Fibroblast of mammary gland (primary cell): Measurements from ENCODE around the gene PAH.
A peak's percentile ranks its signal among the peaks of the same experiment; 100 is the strongest.

ENCODE experiments used
- DNase-seq: peaks from one replicate; pipeline ENCODE4 v3.0.0-alpha.2; 2010; ENCODE audit warnings: low read depth
- H3K4me3 ChIP-seq: 2 replicates; pipeline ENCODE4 v1.5.1; 2011; ENCODE audit warnings: low read depth, mild to moderate bottlenecking, low read length, moderate library complexity; ENCODE audit not compliant: control insufficient read depth
- TF ChIP-seq, protein P1 (sequence below): conservative IDR thresholded peaks from 2 replicates; pipeline ENCODE4 v1.5.1; 2011; ENCODE audit warnings: low read depth, low read length, inconsistent platforms; ENCODE audit not compliant: control insufficient read depth, insufficient read depth

The PAH gene

DNA sequence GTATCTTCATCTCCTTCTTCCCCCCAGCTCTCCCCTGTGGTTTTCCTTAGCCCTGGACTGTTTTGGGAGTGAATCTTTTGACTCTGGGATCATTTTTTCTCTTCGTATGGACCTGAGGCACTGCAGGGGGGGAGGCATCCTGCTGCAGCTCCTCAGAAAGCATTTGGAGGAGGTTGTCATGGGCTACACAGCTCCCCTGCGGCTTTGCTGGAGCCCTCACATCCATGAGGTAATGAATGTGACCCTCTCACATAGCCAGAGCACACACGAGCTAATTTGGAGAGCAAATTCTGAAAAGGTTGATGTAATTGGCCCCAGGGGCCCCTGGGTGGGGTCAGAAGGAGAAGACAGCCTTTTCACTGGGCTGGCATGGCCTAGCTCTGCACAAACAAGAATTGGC, 110.9 kb downstream of the PAH start:
- H3K4me3 ChIP-seq = no peak overlapping the region
- no peak for DNase-seq
- TF ChIP-seq, protein P1, sequence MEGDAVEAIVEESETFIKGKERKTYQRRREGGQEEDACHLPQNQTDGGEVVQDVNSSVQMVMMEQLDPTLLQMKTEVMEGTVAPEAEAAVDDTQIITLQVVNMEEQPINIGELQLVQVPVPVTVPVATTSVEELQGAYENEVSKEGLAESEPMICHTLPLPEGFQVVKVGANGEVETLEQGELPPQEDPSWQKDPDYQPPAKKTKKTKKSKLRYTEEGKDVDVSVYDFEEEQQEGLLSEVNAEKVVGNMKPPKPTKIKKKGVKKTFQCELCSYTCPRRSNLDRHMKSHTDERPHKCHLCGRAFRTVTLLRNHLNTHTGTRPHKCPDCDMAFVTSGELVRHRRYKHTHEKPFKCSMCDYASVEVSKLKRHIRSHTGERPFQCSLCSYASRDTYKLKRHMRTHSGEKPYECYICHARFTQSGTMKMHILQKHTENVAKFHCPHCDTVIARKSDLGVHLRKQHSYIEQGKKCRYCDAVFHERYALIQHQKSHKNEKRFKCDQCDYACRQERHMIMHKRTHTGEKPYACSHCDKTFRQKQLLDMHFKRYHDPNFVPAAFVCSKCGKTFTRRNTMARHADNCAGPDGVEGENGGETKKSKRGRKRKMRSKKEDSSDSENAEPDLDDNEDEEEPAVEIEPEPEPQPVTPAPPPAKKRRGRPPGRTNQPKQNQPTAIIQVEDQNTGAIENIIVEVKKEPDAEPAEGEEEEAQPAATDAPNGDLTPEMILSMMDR = no peak

DNA sequence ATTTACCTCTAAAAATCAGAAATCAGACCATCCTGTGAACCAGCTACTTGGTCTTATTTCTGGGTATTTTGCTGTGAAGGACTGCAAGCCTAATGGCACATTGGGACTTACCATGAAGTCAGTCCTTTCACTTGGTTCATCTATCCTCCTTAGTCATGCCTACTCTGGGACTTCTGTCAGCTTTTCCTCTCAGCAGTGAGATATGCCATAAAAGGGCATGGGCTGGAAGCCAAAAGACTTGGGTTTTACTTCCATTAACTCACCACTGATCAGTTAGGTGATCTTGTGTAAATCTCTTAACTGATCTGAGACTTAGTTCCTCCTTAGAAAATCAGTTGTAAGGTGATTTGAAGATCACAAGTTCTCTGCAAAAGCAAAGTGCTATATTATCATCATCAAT, 116.5 kb downstream of the PAH start:
- TF ChIP-seq, protein P1 = no peak
- DNase-seq = no peak
- H3K4me3 ChIP-seq = no peak overlapping the region

DNA sequence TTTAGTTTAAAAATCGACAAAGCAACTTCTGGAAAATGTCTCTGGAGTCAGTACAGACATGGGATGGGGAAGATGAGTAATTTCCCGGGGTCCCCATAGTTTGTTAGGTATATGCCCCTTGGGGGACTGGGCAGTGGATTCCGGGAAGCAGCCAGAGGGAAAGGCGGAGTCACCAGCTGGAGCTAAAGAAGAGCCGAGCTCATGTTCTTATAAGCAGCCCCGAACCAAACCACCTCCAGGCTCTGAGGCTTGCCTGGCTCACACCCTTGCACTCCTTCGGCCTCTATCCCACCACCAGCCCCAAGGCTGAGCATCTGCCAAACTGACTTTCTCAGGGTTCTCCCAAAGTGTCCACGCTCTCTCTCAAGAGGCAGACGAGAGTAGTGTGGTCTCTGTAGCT, 117.8 kb downstream of the PAH start:
- DNase-seq = no peak
- H3K4me3 ChIP-seq = no peak overlapping the region
- TF ChIP-seq, protein P1 = no peak

DNA sequence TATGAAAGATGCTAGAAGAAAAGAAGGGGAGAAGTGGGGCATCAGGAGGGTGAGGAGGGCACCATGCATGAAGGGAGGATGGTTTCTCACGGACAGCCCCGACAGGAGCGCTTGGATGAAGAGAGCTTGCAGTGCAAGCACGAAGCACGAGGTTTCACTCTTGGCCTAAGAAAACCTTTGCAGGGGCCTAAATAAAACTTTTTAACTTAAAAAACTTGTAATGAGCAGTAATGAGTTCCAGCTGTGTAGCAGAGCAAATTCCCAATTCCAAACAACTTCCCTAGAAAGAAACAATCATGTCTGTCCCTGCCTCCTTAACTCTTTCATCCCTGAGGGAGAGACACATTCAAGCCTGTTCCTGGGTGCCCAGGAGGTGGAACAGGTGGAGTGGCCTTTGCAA, 119.5 kb downstream of the PAH start:
- H3K4me3 ChIP-seq = no peak overlapping the region
- DNase-seq = peak; percentile 1
- TF ChIP-seq, protein P1 = no peak

DNA sequence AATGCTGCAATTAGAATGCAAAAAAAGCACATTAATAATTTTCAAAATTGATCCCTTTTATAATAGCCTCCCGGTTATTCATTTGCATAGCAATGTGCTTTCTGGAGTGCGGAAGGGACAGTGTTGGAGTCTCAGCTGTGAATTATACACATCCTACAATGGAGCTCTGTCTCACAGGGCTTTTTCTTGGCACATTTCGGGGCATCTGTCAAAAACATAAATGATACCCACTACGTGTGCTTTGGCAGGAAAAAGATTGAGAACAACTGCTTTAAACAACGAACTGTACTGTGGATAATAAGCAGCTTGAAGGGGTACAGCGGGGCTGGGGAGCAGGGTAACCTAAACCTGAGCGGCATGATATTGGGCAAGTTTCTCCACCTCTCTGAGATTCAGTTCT, 123.1 kb downstream of the PAH start:
- H3K4me3 ChIP-seq = no peak overlapping the region
- no peak for DNase-seq
- TF ChIP-seq, protein P1 = no peak
